HCT116 (cell line): ENCODE measurements around the gene GPR68. TPM values are rescaled to one million over a fixed set of nuclear protein-coding genes. Genes with fewer than 3 reads are reported as not detected.

Experiments used
- ATAC-seq: fragments of 200-7000 bp; cut with Tn5 transposase; 2 replicates; pipeline ENCODE4 v1.9.1; 2020; ENCODE audit warnings: mild to moderate bottlenecking, moderate library complexity
- BruUV-seq: library from RNA; stranded (reverse); fragments of 400-500 nt; replicated peaks from 2 replicates; lab custom pipeline; 2021; lab: Mats Ljungman, UMichigan
- CTCF ChIA-PET: fragments of 300-600 bp; sonication (Branson Sonifier 250); formaldehyde crosslinking; loops from one replicate; lab custom pipeline; 2021; ENCODE audit warnings: antibody characterized with exemption; lab: Charles Lee
- POLR2A ChIA-PET: fragments of 300-600, 350-600 bp; sonication (Branson Sonifier 250); formaldehyde crosslinking; loops from one replicate; lab custom pipeline; 2021; ENCODE audit warnings: antibody characterized with exemption; lab: Charles Lee
- RAD21 ChIA-PET, 2 experiments: fragments of 300-600 bp; sonication (Branson Sonifier 250); formaldehyde crosslinking; loops; one replicate each; lab custom pipeline; 2023; ENCODE audit warnings: low total read pairs in 2 of 2; ENCODE audit not compliant: uncharacterized antibody in 2 of 2, unreplicated experiment in 2 of 2, low non-redundant PET in 1 of 2; lab: Charles Lee
- DNase-seq: peaks from one replicate; pipeline ENCODE4 v3.0.0-alpha.2; 2010; ENCODE audit warnings: low read depth, low spot score
- H2AFZ ChIP-seq: fragments of 200-600 bp; shearing (Covaris generic), sonication (generic); 2 replicates; pipeline ENCODE4 v1.6.1; 2017; ENCODE audit warnings: low read depth, mixed run types, mixed read lengths, antibody characterized with exemption, low read length; ENCODE audit not compliant: poor library complexity, severe bottlenecking
- H3K27ac ChIP-seq: 2 replicates; pipeline ENCODE4 v1.5.1; 2012; ENCODE audit warnings: low read depth, low read length
- H3K27me3 ChIP-seq: fragments of 200-600 bp; sonication (generic); 2 replicates; pipeline ENCODE4 v1.6.1; 2016; ENCODE audit warnings: mixed run types, low read length, mixed read lengths; ENCODE audit not compliant: insufficient read depth
- H3K36me3 ChIP-seq, 2 experiments: fragments of 200-500 bp in 1 of 2; fragments of 200-600 bp in 1 of 2; sonication (Bioruptor generic) in 1 of 2; sonication (generic) in 1 of 2; 2 replicates each; pipeline versions ENCODE4 v1.5.1 to v1.6.1; 2014 to 2016; ENCODE audit warnings: low read length in 2 of 2, inconsistent platforms in 1 of 2, mixed read lengths in 1 of 2, mixed run types in 1 of 2; ENCODE audit not compliant: insufficient read depth in 2 of 2, control insufficient read depth in 1 of 2
- H3K4me1 ChIP-seq, 2 experiments: fragments of 200-600 bp in 1 of 2; sonication (generic) in 1 of 2; 2 replicates each; pipeline versions ENCODE4 v1.5.1 to v1.6.1; 2012 to 2017; ENCODE audit warnings: low read length in 2 of 2, inconsistent platforms in 1 of 2, mild to moderate bottlenecking in 1 of 2, mixed read lengths in 1 of 2, mixed run types in 1 of 2, moderate library complexity in 1 of 2; ENCODE audit not compliant: insufficient read depth in 2 of 2, control insufficient read depth in 1 of 2
- H3K4me2 ChIP-seq: fragments of 200-600 bp; sonication (generic); 2 replicates; pipeline ENCODE4 v1.6.1; 2017; ENCODE audit warnings: mixed run types, low read length, mixed read lengths
- H3K4me3 ChIP-seq, 2 experiments: fragments of 200-600 bp in 1 of 2; sonication (generic) in 1 of 2; replicated peaks in 1 of 2; 2 replicates each; pipeline ENCODE4 v1.5.1; 2011 to 2016; ENCODE audit warnings: low read length in 2 of 2, control low read depth in 1 of 2, low read depth in 1 of 2, mild to moderate bottlenecking in 1 of 2, mixed read lengths in 1 of 2, mixed run types in 1 of 2
- H3K79me2 ChIP-seq: fragments of 200-600 bp; sonication (generic); 2 replicates; pipeline ENCODE4 v1.6.1; 2017; ENCODE audit warnings: mild to moderate bottlenecking, mixed run types, low read length, moderate library complexity, mixed read lengths; ENCODE audit not compliant: insufficient read depth
- H3K9ac ChIP-seq: fragments of 200-600 bp; sonication (generic); 2 replicates; pipeline ENCODE4 v1.6.1; 2016; ENCODE audit warnings: low read length, mixed read lengths
- H3K9me2 ChIP-seq: fragments of 200-600 bp; sonication (generic), shearing (Covaris generic); 2 replicates; pipeline ENCODE4 v1.6.1; 2017; ENCODE audit warnings: mixed run types, mild to moderate bottlenecking, moderate library complexity; ENCODE audit not compliant: insufficient read depth
- H3K9me3 ChIP-seq, 2 experiments: fragments of 200-500 bp in 1 of 2; fragments of 200-600 bp in 1 of 2; sonication (Bioruptor generic) in 1 of 2; sonication (generic) in 1 of 2; 2 replicates each; pipeline ENCODE4 v1.6.1; 2014 to 2017; ENCODE audit warnings: low read length in 2 of 2, mixed read lengths in 2 of 2, inconsistent platforms in 1 of 2, low read depth in 1 of 2, mild to moderate bottlenecking in 1 of 2, mixed run types in 1 of 2, moderate library complexity in 1 of 2; ENCODE audit not compliant: control insufficient read depth in 1 of 2, insufficient read depth in 1 of 2
- H4K20me1 ChIP-seq: fragments of 200-600 bp; sonication (generic), shearing (Covaris generic); 2 replicates; pipeline ENCODE4 v1.6.1; 2017; ENCODE audit warnings: mixed run types, mild to moderate bottlenecking, moderate library complexity; ENCODE audit not compliant: insufficient read depth
- ATF3 ChIP-seq: IDR thresholded peaks from 2 replicates; pipeline ENCODE4 v1.6.1; 2012
- CEBPB ChIP-seq: IDR thresholded peaks from 2 replicates; pipeline ENCODE4 v1.6.1; 2012; ENCODE audit warnings: low read depth
- EGR1 ChIP-seq: IDR thresholded peaks from 2 replicates; pipeline ENCODE4 v1.6.1; 2012; ENCODE audit warnings: low read depth
- ELF1 ChIP-seq: IDR thresholded peaks from 2 replicates; pipeline ENCODE4 v1.6.1; 2012; ENCODE audit warnings: low read depth, borderline replicate concordance
- EZH2 ChIP-seq: fragments of 200-600 bp; sonication (generic); IDR thresholded peaks from 2 replicates; pipeline ENCODE4 v1.6.1; 2017; ENCODE audit warnings: antibody characterized with exemption, mixed run types
- FOSL1 ChIP-seq: IDR thresholded peaks from 2 replicates; pipeline ENCODE4 v1.6.1; 2012; ENCODE audit warnings: low read depth
- POLR2A ChIP-seq: IDR thresholded peaks from 2 replicates; pipeline ENCODE4 v1.7.0; 2011; ENCODE audit warnings: borderline replicate concordance; ENCODE audit not compliant: insufficient read depth, insufficient read length; ENCODE audit errors: extremely low read depth
- TCF7L2 ChIP-seq: IDR thresholded peaks from 2 replicates; pipeline ENCODE4 v1.7.0; 2011; ENCODE audit warnings: borderline replicate concordance, inconsistent platforms; ENCODE audit not compliant: insufficient read depth, insufficient read length; ENCODE audit errors: extremely low read depth
- intact Hi-C: fragments of 100-400 bp; cut with micrococcal nuclease; formaldehyde crosslinking; loops from 2 replicates; pipeline ENCODE4 v1.10.0; 2022
- total RNA-seq: library from RNA; stranded (reverse); gene quantifications from one replicate; pipeline ENCODE4 v1.2.1, GENCODE V29; 2021; ENCODE audit not compliant: unreplicated experiment
- TF ChIP-seq, protein P1 (sequence below): IDR thresholded peaks from 2 replicates; pipeline ENCODE4 v1.6.1; 2012

The GPR68 gene
- total RNA-seq, 1 experiment from 2014 or later, result not detected

- POLR2A ChIA-PET, result no interaction called here
- RAD21 ChIA-PET, result no interaction called here
- no peaks in the 10 kb centered on the region for H4K20me1 ChIP-seq
- CTCF ChIA-PET, result no interaction called here
- no peak overlapping the region for H3K27ac ChIP-seq
- H3K9me3 ChIP-seq, result peaks cover 1 to 6% of the 10 kb centered on the region in 2 experiments; a peak in 2 of 4 replicates
- H3K4me1 ChIP-seq, result no peaks in the 10 kb centered on the region
- BruUV-seq, result no TSS peak
- intact Hi-C loops, result no loop called here
- H3K27me3 ChIP-seq, result no peaks in the 10 kb centered on the region
- H3K36me3 ChIP-seq, result peaks cover 20 to 47% of the 10 kb centered on the region in 2 experiments; a peak in 3 of 4 replicates
- ATAC-seq (no peak), DNase-seq (no peak)
- no peak overlapping the region for H2AFZ ChIP-seq
- TF ChIP-seq, protein P1, sequence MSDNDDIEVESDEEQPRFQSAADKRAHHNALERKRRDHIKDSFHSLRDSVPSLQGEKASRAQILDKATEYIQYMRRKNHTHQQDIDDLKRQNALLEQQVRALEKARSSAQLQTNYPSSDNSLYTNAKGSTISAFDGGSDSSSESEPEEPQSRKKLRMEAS, result no peak
- no peak for TF ChIP-seq ELF1
- TF ChIP-seq, all 23 proteins: peak for 0
- Histone ChIP-seq H3K4me2 (no peak overlapping the region), H3K79me2 (no peaks in the 10 kb centered on the region), H3K4me3 (no peak overlapping the region), H3K9ac (no peak overlapping the region), H3K9me2 (no peaks in the 10 kb centered on the region)
Observed at GRCh38 chr14:91205459-91205858, 39.0 kb downstream of the GPR68 start.

DNA sequence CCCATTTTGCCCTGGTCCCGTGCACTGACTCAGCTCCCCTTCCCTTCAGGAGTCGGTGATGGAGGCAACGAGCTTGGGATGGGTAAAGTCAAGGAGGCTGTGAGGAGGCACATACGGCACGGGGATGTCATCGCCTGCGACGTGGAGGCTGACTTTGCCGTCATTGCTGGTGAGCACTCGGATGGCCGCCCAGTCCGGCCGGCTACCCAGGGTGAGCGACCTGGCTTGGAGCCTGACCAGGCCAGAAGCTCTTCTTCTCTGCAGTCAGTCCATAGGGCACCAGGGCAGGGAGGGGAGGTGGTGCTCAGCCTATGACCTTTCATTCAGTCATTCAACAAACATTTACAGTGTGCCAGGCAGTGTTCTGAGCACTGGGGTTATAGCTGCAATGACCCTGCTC is 39.8 kb downstream of the GPR68 start:
- Histone ChIP-seq H3K36me3 (peaks cover 22 to 53% of the 10 kb centered on the region in 2 experiments), H3K79me2 (no peaks in the 10 kb centered on the region), H3K9ac (no peak overlapping the region), H2AFZ (no peak overlapping the region), H3K9me2 (no peaks in the 10 kb centered on the region), H3K4me2 (no peak overlapping the region), H4K20me1 (no peaks in the 10 kb centered on the region), H3K27ac (no peak overlapping the region), H3K4me1 (no peaks in the 10 kb centered on the region), H3K9me3 (peaks cover 9 to 11% of the 10 kb centered on the region in 2 experiments; a peak in 2 of 4 replicates), H3K4me3 (no peak overlapping the region)
- no peak for ATAC-seq
- DNase-seq, result no peak
- POLR2A ChIA-PET, result no interaction called here
- CTCF ChIA-PET, result no interaction called here
- intact Hi-C loops, result no loop called here
- RAD21 ChIA-PET, result no interaction called here
- TF ChIP-seq CEBPB (no peak), ELF1 (no peak), ATF3 (no peak), POLR2A (no peak), EZH2 (no peak), FOSL1 (no peak), TCF7L2 (no peak), EGR1 (no peak)
- TF ChIP-seq, all 23 proteins: peak for 0
- no peaks in the 10 kb centered on the region for H3K27me3 ChIP-seq
- no TSS peak for BruUV-seq
